Fibroblast of lung (primary cell): ENCODE measurements around the gene KCNIP4. TPM values are rescaled to one million over a fixed set of nuclear protein-coding genes. Genes with fewer than 3 reads are reported as not detected.
A peak's percentile ranks its signal among the peaks of the same experiment; 100 is the strongest.

Experiments used
- DNase-seq, 2 donors: peaks; one replicate each; pipeline versions ENCODE4 v3.0.0 to v3.0.0-alpha.2; 2010; ENCODE audit warnings: low read depth in 2 of 2
- H2AFZ ChIP-seq: 2 replicates; pipeline ENCODE4 v1.5.1; 2012; ENCODE audit warnings: low read length, control low read depth, inconsistent platforms
- H3K27ac ChIP-seq: 2 replicates; pipeline ENCODE4 v1.5.1; 2011; ENCODE audit warnings: low read length, control low read depth; ENCODE audit not compliant: insufficient read depth
- H3K27me3 ChIP-seq: 2 replicates; pipeline ENCODE4 v1.5.1; 2011; ENCODE audit warnings: mild to moderate bottlenecking, low read length; ENCODE audit not compliant: control insufficient read depth, insufficient read depth
- H3K36me3 ChIP-seq: 2 replicates; pipeline ENCODE4 v1.5.1; 2011; ENCODE audit warnings: low read length; ENCODE audit not compliant: control insufficient read depth, insufficient read depth
- H3K4me1 ChIP-seq: 2 replicates; pipeline ENCODE4 v1.5.1; 2011; ENCODE audit warnings: low read length; ENCODE audit not compliant: control insufficient read depth, insufficient read depth; ENCODE audit errors: extremely low read depth
- H3K4me2 ChIP-seq: 2 replicates; pipeline ENCODE4 v1.5.1; 2011; ENCODE audit warnings: low read length, control low read depth; ENCODE audit not compliant: insufficient read depth; ENCODE audit errors: extremely low read depth
- H3K4me3 ChIP-seq, 4 experiments: fragments of 200-600 bp in 1 of 4; sonication (generic) in 1 of 4; replicated peaks in 1 of 4; 2 replicates each; pipeline ENCODE4 v1.5.1; 2011 to 2016; ENCODE audit warnings: low read length in 4 of 4, low read depth in 3 of 4, mild to moderate bottlenecking in 3 of 4, control low read depth in 2 of 4, inconsistent platforms in 1 of 4, mixed read lengths in 1 of 4; ENCODE audit not compliant: insufficient read depth in 1 of 4; ENCODE audit errors: control extremely low read depth in 1 of 4
- H3K79me2 ChIP-seq: 2 replicates; pipeline ENCODE4 v1.5.1; 2012; ENCODE audit warnings: mild to moderate bottlenecking, low read length, inconsistent platforms; ENCODE audit not compliant: control insufficient read depth, insufficient read depth
- H3K9ac ChIP-seq: 2 replicates; pipeline ENCODE4 v1.5.1; 2011; ENCODE audit warnings: mild to moderate bottlenecking, low read length, control low read depth; ENCODE audit not compliant: insufficient read depth
- H3K9me3 ChIP-seq: 2 replicates; pipeline ENCODE4 v1.5.1; 2012; ENCODE audit warnings: low read depth, low read length; ENCODE audit not compliant: control insufficient read depth, insufficient read depth
- H4K20me1 ChIP-seq: 2 replicates; pipeline ENCODE4 v1.5.1; 2011; ENCODE audit warnings: low read length; ENCODE audit not compliant: control insufficient read depth, insufficient read depth; ENCODE audit errors: extremely low read depth
- CTCF ChIP-seq, 2 donors: IDR thresholded peaks in 1 of 2; conservative IDR thresholded peaks in 1 of 2; 1 replicate in 1 of 2; 2 replicates in 1 of 2; pipeline ENCODE4 v1.5.1; 2011 to 2012; ENCODE audit warnings: low read length in 2 of 2, control low read depth in 1 of 2, inconsistent platforms in 1 of 2, low read depth in 1 of 2, mild to moderate bottlenecking in 1 of 2
- EZH2 ChIP-seq: IDR thresholded peaks from 2 replicates; pipeline ENCODE4 v1.5.1; 2012; ENCODE audit warnings: low read length, control low read depth, mild to moderate bottlenecking; ENCODE audit errors: missing control alignments
- polyA plus RNA-seq, 2 donors: library from polyadenylated mRNA; depleted of rRNA in 1 of 2; stranded (reverse) in 1 of 2; unstranded in 1 of 2; fragments of >200 nt; gene quantifications; 2 replicates each; pipeline ENCODE4 v1.2.1, GENCODE V29; 2011 to 2012; ENCODE audit warnings: missing spikeins in 1 of 2
- total RNA-seq: library from RNA; depleted of rRNA; stranded (reverse); fragments of >200 nt; gene quantifications from 2 replicates; pipeline ENCODE4 v1.2.1, GENCODE V29; 2014

KCNIP4 gene
- total and polyA plus RNA-seq, 2 donors (not counting 1 experiment from before 2014, with no cell fraction given): not detected

- Histone ChIP-seq H3K79me2 (no peaks in the 10 kb centered on the region), H3K4me2 (no peak overlapping the region), H4K20me1 (no peaks in the 10 kb centered on the region), H3K9me3 (no peaks in the 10 kb centered on the region), H3K4me3 (no peak overlapping the region), H3K9ac (no peak overlapping the region), H3K36me3 (no peaks in the 10 kb centered on the region), H3K4me1 (no peaks in the 10 kb centered on the region), H3K27me3 (no peaks in the 10 kb centered on the region), H3K27ac (no peak overlapping the region), H2AFZ (no peak overlapping the region)
- no peak for TF ChIP-seq EZH2
- TF ChIP-seq CTCF (conservative IDR thresholded peaks at IDR 0.05 in 1 of 2, IDR thresholded peaks at IDR 0.05 in 1 of 2; ENCODE audit: low read depth in 1 of 2, low read length in 2 of 2): no peak
- peak in 1 of 2 donors; percentile 0 for DNase-seq
Observed at GRCh38 chr4:21046141-21046540, 902.4 kb downstream of the KCNIP4 start.

- no peak overlapping the region for H3K4me3 ChIP-seq
Observed at GRCh38 chr4:21045119-21045518, 903.5 kb downstream of the KCNIP4 start.

DNA sequence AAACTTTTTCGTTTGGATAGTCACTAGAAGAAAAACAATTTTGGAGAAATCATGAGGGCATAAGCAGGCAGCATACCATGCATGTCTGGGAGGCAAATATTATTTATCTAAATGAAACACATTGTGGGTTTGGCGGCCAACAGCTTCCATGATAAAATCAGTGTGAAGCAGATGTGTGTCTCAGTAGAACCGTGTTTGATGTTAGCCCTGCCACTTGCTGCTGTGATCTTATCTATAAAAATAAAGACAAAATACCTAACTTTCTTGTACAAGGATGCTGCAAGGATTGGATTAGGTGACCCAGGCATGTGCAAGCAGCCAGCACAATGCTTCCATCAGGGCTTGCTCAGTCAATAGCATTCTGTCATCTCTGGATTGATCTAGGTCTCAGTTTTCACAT, 906.9 kb downstream of the KCNIP4 start:
- H3K4me1 ChIP-seq: no peaks in the 10 kb centered on the region
- no peak overlapping the region for H3K4me3 ChIP-seq
- no peak for DNase-seq
- H3K27me3 ChIP-seq: no peaks in the 10 kb centered on the region
- H4K20me1 ChIP-seq: no peaks in the 10 kb centered on the region
- no peaks in the 10 kb centered on the region for H3K79me2 ChIP-seq
- no peak overlapping the region for H3K27ac ChIP-seq
- no peak overlapping the region for H3K4me2 ChIP-seq
- TF ChIP-seq EZH2 (no peak), CTCF (conservative IDR thresholded peaks at IDR 0.05 in 1 of 2, IDR thresholded peaks at IDR 0.05 in 1 of 2; ENCODE audit: low read depth in 1 of 2, low read length in 2 of 2) (no peak)
- H3K9me3 ChIP-seq: no peaks in the 10 kb centered on the region
- H3K9ac ChIP-seq: no peak overlapping the region
- no peaks in the 10 kb centered on the region for H3K36me3 ChIP-seq
- H2AFZ ChIP-seq: no peak overlapping the region

More at GRCh38 chr4:21045119-21045518, 903.5 kb downstream of the KCNIP4 start:
- TF ChIP-seq EZH2 (no peak), CTCF (conservative IDR thresholded peaks at IDR 0.05 in 1 of 2, IDR thresholded peaks at IDR 0.05 in 1 of 2; ENCODE audit: low read depth in 1 of 2, low read length in 2 of 2) (no peak)
- H2AFZ ChIP-seq: no peak overlapping the region
- no peaks in the 10 kb centered on the region for H3K79me2 ChIP-seq
- H3K36me3 ChIP-seq: no peaks in the 10 kb centered on the region
- H3K27me3 ChIP-seq: no peaks in the 10 kb centered on the region
- H3K4me2 ChIP-seq: no peak overlapping the region
- no peaks in the 10 kb centered on the region for H4K20me1 ChIP-seq
- H3K9ac ChIP-seq: no peak overlapping the region
- H3K4me1 ChIP-seq: no peaks in the 10 kb centered on the region
- DNase-seq: no peak
- no peak overlapping the region for H3K27ac ChIP-seq
- H3K9me3 ChIP-seq: no peaks in the 10 kb centered on the region
